Neural progenitor cell (in vitro differentiated cells): ENCODE results near the gene ZNF746. TPM values are rescaled to one million over a fixed set of nuclear protein-coding genes. Genes with fewer than 3 reads are reported as not detected.

Source experiments
- DNase-seq: peaks from one replicate; pipeline ENCODE4 v3.0.0-alpha.2; 2016; ENCODE audit warnings: low spot score
- H2AFZ ChIP-seq: fragments of 200-600 bp; sonication (generic); replicated peaks from 2 replicates; pipeline ENCODE4 v1.6.1; 2016; ENCODE audit warnings: antibody characterized with exemption
- H3F3A ChIP-seq: fragments of 200-600 bp; sonication (generic); 2 replicates; pipeline ENCODE4 v1.6.1; 2016; ENCODE audit warnings: antibody characterized with exemption, low read depth
- H3K27ac ChIP-seq: fragments of 200-600 bp; sonication (generic); 2 replicates; pipeline ENCODE4 v1.5.1; 2016; ENCODE audit warnings: mild to moderate bottlenecking
- H3K27me3 ChIP-seq: fragments of 200-600 bp; sonication (generic); 2 replicates; pipeline ENCODE4 v1.6.1; 2016; ENCODE audit warnings: mild to moderate bottlenecking, moderate library complexity
- H3K36me3 ChIP-seq: fragments of 200-600 bp; sonication (generic); 2 replicates; pipeline ENCODE4 v1.5.1; 2016
- H3K4me1 ChIP-seq: fragments of 200-600 bp; sonication (generic); 2 replicates; pipeline ENCODE4 v1.6.1; 2016; ENCODE audit warnings: mixed run types
- H3K4me2 ChIP-seq: fragments of 200-600 bp; sonication (generic); 2 replicates; pipeline ENCODE4 v1.6.1; 2016
- H3K4me3 ChIP-seq: fragments of 200-600 bp; sonication (generic); 2 replicates; pipeline ENCODE4 v1.5.1; 2016
- H3K79me2 ChIP-seq: fragments of 200-600 bp; sonication (generic); 2 replicates; pipeline ENCODE4 v1.6.1; 2016; ENCODE audit warnings: low read depth
- H3K9ac ChIP-seq: fragments of 200-600 bp; sonication (generic); 2 replicates; pipeline ENCODE4 v1.6.1; 2016
- H3K9me3 ChIP-seq: fragments of 200-600 bp; sonication (generic); 2 replicates; pipeline ENCODE4 v1.5.1; 2016; ENCODE audit warnings: low read depth
- H4K20me1 ChIP-seq: fragments of 200-600 bp; sonication (generic); 2 replicates; pipeline ENCODE4 v1.6.1; 2016; ENCODE audit warnings: low read depth
- H3K27ac Mint-ChIP-seq: 3 replicates; pipeline ENCODE4 v1.8.0; 2021; ENCODE audit warnings: mixed read lengths
- H3K27me3 Mint-ChIP-seq: 2 replicates; pipeline ENCODE4 v1.8.0; 2022; ENCODE audit warnings: low read depth, mild to moderate bottlenecking, inconsistent platforms, moderate library complexity, mixed read lengths; ENCODE audit not compliant: insufficient read depth
- H3K36me3 Mint-ChIP-seq: 3 replicates; pipeline ENCODE4 v1.8.0; 2021; ENCODE audit warnings: mixed read lengths
- H3K4me1 Mint-ChIP-seq: 3 replicates; pipeline ENCODE4 v1.8.0; 2021; ENCODE audit warnings: mixed read lengths
- H3K4me3 Mint-ChIP-seq: 3 replicates; pipeline ENCODE4 v1.8.0; 2021; ENCODE audit warnings: mild to moderate bottlenecking, moderate library complexity, mixed read lengths
- H3K9me3 Mint-ChIP-seq: 3 replicates; pipeline ENCODE4 v1.8.0; 2020; ENCODE audit warnings: mixed read lengths
- EZH2 ChIP-seq: fragments of 200-600 bp; sonication (generic); IDR thresholded peaks from 2 replicates; pipeline ENCODE4 v1.6.1; 2017; ENCODE audit warnings: antibody characterized with exemption, mild to moderate bottlenecking, moderate library complexity
- EZH2phosphoT487 ChIP-seq: fragments of 200-600 bp; sonication (generic); IDR thresholded peaks from 2 replicates; pipeline ENCODE4 v1.6.1; 2017; ENCODE audit warnings: antibody characterized with exemption
- total RNA-seq: library from RNA; depleted of rRNA; stranded (reverse); fragments of >200 nt; gene quantifications from 2 replicates; pipeline ENCODE4 v1.2.3, GENCODE V29; 2015; ENCODE audit warnings: low replicate concordance
- TF ChIP-seq, protein P1 (sequence below): fragments of 200-600 bp; sonication (generic); IDR thresholded peaks from 2 replicates; pipeline ENCODE4 v1.5.1; 2017; ENCODE audit warnings: antibody characterized with exemption, mild to moderate bottlenecking

Gene ZNF746
- total RNA-seq, 1 donor from 2014 or later, result 11.0 TPM

DNA sequence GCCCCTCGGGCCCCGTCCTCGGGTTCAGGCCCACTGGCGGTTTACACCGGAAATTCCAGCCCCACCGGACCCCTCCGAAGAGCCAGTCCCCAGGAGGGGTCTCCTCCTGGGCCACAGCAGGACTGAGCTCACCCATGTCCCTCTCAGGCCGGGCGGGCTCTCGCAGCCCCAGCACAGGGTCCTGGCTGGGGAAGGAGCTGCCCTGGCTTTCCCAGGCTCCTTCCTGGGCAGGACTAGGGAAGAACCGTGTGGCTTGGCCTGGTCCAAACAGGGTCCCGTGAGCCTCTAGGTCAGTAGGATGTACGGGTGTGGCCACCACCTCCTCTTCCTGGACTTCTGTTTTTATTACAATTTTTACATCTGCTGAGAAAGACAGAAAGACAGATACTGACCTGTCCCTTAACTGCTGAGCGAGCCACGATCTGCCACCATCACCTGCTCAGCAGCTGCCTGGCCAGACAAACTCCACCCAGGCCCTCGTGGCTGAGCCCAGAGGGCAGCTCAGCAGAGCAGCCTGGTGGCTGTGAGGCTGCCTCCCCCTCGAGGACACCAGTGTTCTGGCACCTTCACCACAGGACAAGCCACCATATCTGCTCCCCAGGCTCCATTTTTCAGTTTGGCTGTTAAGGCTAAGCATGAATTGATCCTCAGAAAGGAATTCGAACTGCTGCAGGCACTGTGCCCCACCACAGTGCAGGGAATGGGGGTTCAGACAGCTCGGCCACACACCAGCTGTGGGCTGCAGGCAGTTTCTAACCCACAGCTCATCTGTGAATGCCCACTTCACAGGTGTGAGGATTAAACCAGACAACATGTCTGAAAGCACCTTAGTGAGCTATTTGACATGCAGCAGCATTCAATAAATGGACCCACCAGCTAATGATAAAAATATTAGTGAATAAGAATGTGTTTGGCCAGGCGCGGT, 22.2 kb downstream of the ZNF746 start:
- peaks cover 6% of the 10 kb centered on the region for H3K9me3 ChIP-seq
- Mint-ChIP-seq H3K36me3 (peaks cover 64% of the 10 kb centered on the region), H3K4me3 (no peak overlapping the region), H3K4me1 (no peaks in the 10 kb centered on the region), H3K27ac (no peak overlapping the region), H3K27me3 (peaks cover 2% of the 10 kb centered on the region), H3K9me3 (peaks cover 5% of the 10 kb centered on the region)
- DNase-seq, result no peak
- peaks cover 10% of the 10 kb centered on the region for H3K79me2 ChIP-seq
- H4K20me1 ChIP-seq, result no peaks in the 10 kb centered on the region
- H3F3A ChIP-seq, result no peaks in the 10 kb centered on the region
- no peak overlapping the region for H3K9ac ChIP-seq
- H3K4me3 ChIP-seq, result no peak overlapping the region
- TF ChIP-seq EZH2 (no peak), EZH2phosphoT487 (no peak)
- TF ChIP-seq, protein P1, sequence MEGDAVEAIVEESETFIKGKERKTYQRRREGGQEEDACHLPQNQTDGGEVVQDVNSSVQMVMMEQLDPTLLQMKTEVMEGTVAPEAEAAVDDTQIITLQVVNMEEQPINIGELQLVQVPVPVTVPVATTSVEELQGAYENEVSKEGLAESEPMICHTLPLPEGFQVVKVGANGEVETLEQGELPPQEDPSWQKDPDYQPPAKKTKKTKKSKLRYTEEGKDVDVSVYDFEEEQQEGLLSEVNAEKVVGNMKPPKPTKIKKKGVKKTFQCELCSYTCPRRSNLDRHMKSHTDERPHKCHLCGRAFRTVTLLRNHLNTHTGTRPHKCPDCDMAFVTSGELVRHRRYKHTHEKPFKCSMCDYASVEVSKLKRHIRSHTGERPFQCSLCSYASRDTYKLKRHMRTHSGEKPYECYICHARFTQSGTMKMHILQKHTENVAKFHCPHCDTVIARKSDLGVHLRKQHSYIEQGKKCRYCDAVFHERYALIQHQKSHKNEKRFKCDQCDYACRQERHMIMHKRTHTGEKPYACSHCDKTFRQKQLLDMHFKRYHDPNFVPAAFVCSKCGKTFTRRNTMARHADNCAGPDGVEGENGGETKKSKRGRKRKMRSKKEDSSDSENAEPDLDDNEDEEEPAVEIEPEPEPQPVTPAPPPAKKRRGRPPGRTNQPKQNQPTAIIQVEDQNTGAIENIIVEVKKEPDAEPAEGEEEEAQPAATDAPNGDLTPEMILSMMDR, result no peak
- no peak overlapping the region for H3K4me2 ChIP-seq
- H3K27ac ChIP-seq, result no peak overlapping the region
- H2AFZ ChIP-seq, result no peak overlapping the region
- peaks cover 7% of the 10 kb centered on the region for H3K36me3 ChIP-seq
- H3K4me1 ChIP-seq, result no peaks in the 10 kb centered on the region
- H3K27me3 ChIP-seq, result no peaks in the 10 kb centered on the region

DNA sequence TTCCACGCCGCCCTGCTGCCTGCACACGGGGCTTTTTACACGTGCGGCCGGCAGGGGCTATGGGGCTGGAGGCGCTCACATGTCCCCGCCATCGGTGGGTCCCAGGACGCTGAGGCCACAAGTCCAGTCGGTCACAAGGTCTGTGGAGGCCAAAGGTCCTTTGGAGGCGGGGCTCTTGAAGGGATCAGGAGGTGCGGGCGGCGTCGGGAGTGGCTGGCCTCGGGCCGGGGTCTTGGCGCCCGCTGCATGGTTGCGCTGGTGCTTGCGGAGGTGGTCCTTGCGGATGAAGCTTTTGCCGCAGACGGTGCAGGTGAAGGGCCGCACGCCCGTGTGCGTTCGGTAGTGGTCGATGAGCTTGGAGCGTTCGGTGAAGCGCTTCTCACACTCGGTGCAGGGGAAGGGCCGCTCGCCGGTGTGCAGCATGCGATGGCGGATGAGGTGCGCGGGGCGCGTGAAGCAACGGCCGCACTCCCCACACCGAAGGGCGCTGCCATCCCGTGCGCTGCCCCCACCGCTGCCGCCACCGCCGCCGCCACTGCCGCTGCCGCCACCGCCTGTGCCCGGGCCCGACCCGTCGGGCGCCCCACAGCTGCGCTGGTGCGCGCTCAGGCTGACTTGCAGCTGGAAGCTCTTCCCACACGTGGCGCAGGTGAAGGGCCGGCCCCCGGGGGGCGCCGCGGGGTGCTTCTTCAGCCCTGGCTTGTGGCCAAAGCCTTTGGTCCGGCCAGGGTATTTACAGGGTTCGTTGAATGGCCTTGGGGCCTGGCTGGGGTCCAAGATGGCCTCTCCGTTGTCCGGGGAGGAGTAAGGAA, 23.1 kb downstream of the ZNF746 start:
- Histone ChIP-seq H3K9ac (no peak overlapping the region), H3K9me3 (peaks cover 6% of the 10 kb centered on the region), H3K36me3 (peaks cover 7% of the 10 kb centered on the region), H3K27me3 (no peaks in the 10 kb centered on the region), H3K4me3 (no peak overlapping the region), H3K27ac (no peak overlapping the region), H3K4me2 (no peak overlapping the region), H3K79me2 (peaks cover 4% of the 10 kb centered on the region), H3K4me1 (no peaks in the 10 kb centered on the region), H2AFZ (no peak overlapping the region), H3F3A (no peaks in the 10 kb centered on the region), H4K20me1 (no peaks in the 10 kb centered on the region)
- DNase-seq, result no peak
- Mint-ChIP-seq H3K4me1 (no peaks in the 10 kb centered on the region), H3K4me3 (no peak overlapping the region), H3K9me3 (peaks cover 5% of the 10 kb centered on the region), H3K27ac (no peak overlapping the region), H3K36me3 (peaks cover 63% of the 10 kb centered on the region), H3K27me3 (peaks cover 2% of the 10 kb centered on the region)
- TF ChIP-seq EZH2phosphoT487 (no peak), EZH2 (no peak)
- TF ChIP-seq, protein P1, result no peak

DNA sequence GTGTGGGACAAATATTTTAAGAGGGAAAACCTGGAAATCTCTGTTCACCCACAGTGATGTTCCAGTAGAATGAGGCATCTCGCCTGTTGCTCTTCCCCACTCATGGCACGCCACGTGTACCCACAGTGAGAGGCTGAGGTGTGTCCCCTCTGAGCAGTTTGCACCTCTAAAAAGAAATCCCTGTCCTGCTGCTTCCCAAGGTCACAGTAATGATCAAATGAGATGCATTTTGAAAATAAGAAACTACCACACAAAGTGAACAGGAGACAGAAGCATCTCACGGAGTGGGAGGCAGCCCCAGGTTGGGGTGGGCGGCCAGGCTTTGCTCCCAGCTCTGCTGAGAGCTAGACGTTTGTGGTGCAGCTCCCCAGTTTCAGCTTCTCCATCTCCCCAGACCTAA, 24.4 kb downstream of the ZNF746 start:
- Mint-ChIP-seq H3K36me3 (peaks cover 50% of the 10 kb centered on the region), H3K27ac (no peak overlapping the region), H3K4me1 (no peaks in the 10 kb centered on the region), H3K4me3 (no peak overlapping the region), H3K27me3 (peaks cover 2% of the 10 kb centered on the region), H3K9me3 (peaks cover 2% of the 10 kb centered on the region)
- H3K9ac ChIP-seq, result no peak overlapping the region
- H3K9me3 ChIP-seq, result no peaks in the 10 kb centered on the region
- no peak for DNase-seq
- H2AFZ ChIP-seq, result no peak overlapping the region
- no peaks in the 10 kb centered on the region for H4K20me1 ChIP-seq
- H3K4me3 ChIP-seq, result no peak overlapping the region
- no peak overlapping the region for H3K27ac ChIP-seq
- no peaks in the 10 kb centered on the region for H3K4me1 ChIP-seq
- TF ChIP-seq EZH2phosphoT487 (no peak), EZH2 (no peak)
- TF ChIP-seq, protein P1, result no peak
- no peaks in the 10 kb centered on the region for H3K79me2 ChIP-seq
- H3K36me3 ChIP-seq, result no peaks in the 10 kb centered on the region
- no peaks in the 10 kb centered on the region for H3F3A ChIP-seq
- H3K27me3 ChIP-seq, result no peaks in the 10 kb centered on the region
- no peak overlapping the region for H3K4me2 ChIP-seq
